ENCODE results near the gene EXOC3. TPM values are rescaled to one million over a fixed set of nuclear protein-coding genes. Genes with fewer than 3 reads are reported as not detected.
"Not testable (repeated sequence)": the region's sequence is repeated elsewhere in the genome, so short reads cannot be mapped to it uniquely, and the experiment has no call there.

EXOC3 gene
- polyA plus RNA-seq = 10 to 100 TPM; 22.6 to 43.9 (median 34.0) TPM

GRCh38 chr5:442335-443238 lies at the start of gene EXOC3:
EXOC3 (plus strand) TSS chr5:443176; CDS start chr5:446206, 3,030 bp downstream.
- H3K27me3 Mint-ChIP-seq (ENCODE audit: low read depth in 3 of 3) = peaks cover 0 to 7% (median 4%) of the 10 kb centered on the region in 3 donors
- peak; percentile 73 to 81 (median 79) for DNase-seq
- peak within 1 kb of the TSS; percentile 86 to 94 (median 90) for H3K27ac Mint-ChIP-seq
- peak within 1 kb of the TSS; percentile 91 to 96 (median 93) for H3K4me3 Mint-ChIP-seq
- no peaks in the 10 kb centered on the region for H3K9me3 Mint-ChIP-seq
- H3K4me1 Mint-ChIP-seq = peaks cover 34 to 38% of the 10 kb centered on the region in 2 donors
- H3K36me3 Mint-ChIP-seq = peaks cover 4 to 9% (median 4%) of the 10 kb centered on the region in 3 donors

GRCh38 chr5:393846-394275 lies 49.1 kb upstream of the EXOC3 start:
- H3K9me3 Mint-ChIP-seq = no peaks in the 10 kb centered on the region
- H3K4me1 Mint-ChIP-seq = peaks cover 0 to 10% of the 10 kb centered on the region in 2 donors
- no peaks in the 10 kb centered on the region for H3K36me3 Mint-ChIP-seq
- no peak for DNase-seq
- H3K27ac Mint-ChIP-seq = no peak overlapping the region
- H3K27me3 Mint-ChIP-seq (ENCODE audit: low read depth in 3 of 3) = peaks cover 0 to 4% (median 2%) of the 10 kb centered on the region in 3 donors
- no peak overlapping the region for H3K4me3 Mint-ChIP-seq

- DNase-seq = no peak
- no peaks in the 10 kb centered on the region for H3K9me3 Mint-ChIP-seq
These were observed 48.3 kb upstream of the EXOC3 start for GRCh38 chr5:394671-395155.

GRCh38 chr5:395156-395920 lies 47.6 kb upstream of the EXOC3 start:
- H3K27ac Mint-ChIP-seq = no peak overlapping the region
- DNase-seq = no peak
- no peaks in the 10 kb centered on the region for H3K36me3 Mint-ChIP-seq
- H3K4me3 Mint-ChIP-seq = no peak overlapping the region
- H3K9me3 Mint-ChIP-seq = no peaks in the 10 kb centered on the region
- H3K27me3 Mint-ChIP-seq (ENCODE audit: low read depth in 3 of 3) = peaks cover 2 to 6% (median 5%) of the 10 kb centered on the region in 3 donors
- H3K4me1 Mint-ChIP-seq = peaks cover 0 to 10% of the 10 kb centered on the region in 2 donors

More at GRCh38 chr5:394671-395155, 48.3 kb upstream of the EXOC3 start:
- Mint-ChIP-seq H3K4me3 (no peak overlapping the region), H3K27me3 (ENCODE audit: low read depth in 3 of 3) (peaks cover 0 to 4% (median 2%) of the 10 kb centered on the region in 3 donors), H3K27ac (no peak overlapping the region), H3K4me1 (peaks cover 0 to 10% of the 10 kb centered on the region in 2 donors), H3K36me3 (no peaks in the 10 kb centered on the region)

GRCh38 chr5:395921-396530 lies 47.0 kb upstream of the EXOC3 start:
- Mint-ChIP-seq H3K9me3 (no peaks in the 10 kb centered on the region), H3K27me3 (ENCODE audit: low read depth in 3 of 3) (peaks cover 2 to 7% (median 6%) of the 10 kb centered on the region in 3 donors), H3K27ac (no peak overlapping the region), H3K4me1 (peaks cover 0 to 10% of the 10 kb centered on the region in 2 donors), H3K36me3 (no peaks in the 10 kb centered on the region), H3K4me3 (no peak overlapping the region)
- DNase-seq = no peak

- no peak for DNase-seq
- no peak overlapping the region for H3K4me3 Mint-ChIP-seq
- no peaks in the 10 kb centered on the region for H3K36me3 Mint-ChIP-seq
- H3K27ac Mint-ChIP-seq = no peak overlapping the region
- H3K4me1 Mint-ChIP-seq = peaks cover 0 to 10% of the 10 kb centered on the region in 2 donors
- H3K9me3 Mint-ChIP-seq = no peaks in the 10 kb centered on the region
- H3K27me3 Mint-ChIP-seq (ENCODE audit: low read depth in 3 of 3) = peaks cover 2 to 7% (median 6%) of the 10 kb centered on the region in 3 donors
These were observed 46.4 kb upstream of the EXOC3 start for GRCh38 chr5:396531-396961.

- H3K4me3 Mint-ChIP-seq; H3K27me3 Mint-ChIP-seq (ENCODE audit: low read depth in 3 of 3); DNase-seq; H3K36me3 Mint-ChIP-seq; H3K9me3 Mint-ChIP-seq; H3K27ac Mint-ChIP-seq; H3K4me1 Mint-ChIP-seq: not testable (repeated sequence)
These were observed 44.9 kb upstream of the EXOC3 start for GRCh38 chr5:398141-398474.

- no peak overlapping the region for H3K27ac Mint-ChIP-seq
- no peaks in the 10 kb centered on the region for H3K4me1 Mint-ChIP-seq
- no peaks in the 10 kb centered on the region for H3K9me3 Mint-ChIP-seq
- DNase-seq = no peak
- H3K27me3 Mint-ChIP-seq (ENCODE audit: low read depth in 3 of 3) = peaks cover 3 to 9% (median 6%) of the 10 kb centered on the region in 3 donors
- no peaks in the 10 kb centered on the region for H3K36me3 Mint-ChIP-seq
- H3K4me3 Mint-ChIP-seq = no peak overlapping the region
These were observed 44.3 kb upstream of the EXOC3 start for GRCh38 chr5:398475-399295.

GRCh38 chr5:399296-400281 lies 43.4 kb upstream of the EXOC3 start:
- DNase-seq = peak in 1 of 3 donors; percentile 9
- Mint-ChIP-seq H3K9me3 (no peaks in the 10 kb centered on the region), H3K4me1 (no peaks in the 10 kb centered on the region), H3K4me3 (no peak overlapping the region), H3K27ac (no peak overlapping the region), H3K36me3 (no peaks in the 10 kb centered on the region), H3K27me3 (ENCODE audit: low read depth in 3 of 3) (peaks cover 7 to 9% (median 9%) of the 10 kb centered on the region in 3 donors)

GRCh38 chr5:400282-401145 lies 42.5 kb upstream of the EXOC3 start:
- H3K9me3 Mint-ChIP-seq = no peaks in the 10 kb centered on the region
- H3K4me1 Mint-ChIP-seq = no peaks in the 10 kb centered on the region
- H3K4me3 Mint-ChIP-seq = no peak overlapping the region
- no peaks in the 10 kb centered on the region for H3K36me3 Mint-ChIP-seq
- peaks cover 7 to 9% (median 9%) of the 10 kb centered on the region in 3 donors for H3K27me3 Mint-ChIP-seq (ENCODE audit: low read depth in 3 of 3)
- H3K27ac Mint-ChIP-seq = no peak overlapping the region
- no peak for DNase-seq
